Measurements from ENCODE around the gene AKT1.

Gene AKT1

DNA sequence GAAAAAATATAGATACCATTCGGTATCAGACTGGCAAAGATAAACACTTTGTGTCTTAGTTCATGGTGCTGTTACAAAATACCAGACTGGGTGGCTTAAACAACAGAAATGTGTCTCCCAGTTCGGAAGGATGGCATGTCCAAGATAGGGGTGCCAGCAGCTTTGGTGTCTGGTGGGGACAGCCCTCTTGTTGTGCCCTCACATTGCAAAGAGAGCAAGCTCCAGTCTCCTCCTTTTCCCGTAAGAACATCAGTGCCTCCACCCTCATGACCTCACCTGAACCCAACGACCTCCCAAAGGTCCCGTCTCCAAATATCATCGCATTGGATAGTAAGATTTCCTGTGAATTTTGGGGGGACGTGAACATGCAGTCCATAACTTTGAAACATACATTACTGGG, 17.7 kb upstream of the AKT1 start:
- TF ChIP-seq, protein P1, sequence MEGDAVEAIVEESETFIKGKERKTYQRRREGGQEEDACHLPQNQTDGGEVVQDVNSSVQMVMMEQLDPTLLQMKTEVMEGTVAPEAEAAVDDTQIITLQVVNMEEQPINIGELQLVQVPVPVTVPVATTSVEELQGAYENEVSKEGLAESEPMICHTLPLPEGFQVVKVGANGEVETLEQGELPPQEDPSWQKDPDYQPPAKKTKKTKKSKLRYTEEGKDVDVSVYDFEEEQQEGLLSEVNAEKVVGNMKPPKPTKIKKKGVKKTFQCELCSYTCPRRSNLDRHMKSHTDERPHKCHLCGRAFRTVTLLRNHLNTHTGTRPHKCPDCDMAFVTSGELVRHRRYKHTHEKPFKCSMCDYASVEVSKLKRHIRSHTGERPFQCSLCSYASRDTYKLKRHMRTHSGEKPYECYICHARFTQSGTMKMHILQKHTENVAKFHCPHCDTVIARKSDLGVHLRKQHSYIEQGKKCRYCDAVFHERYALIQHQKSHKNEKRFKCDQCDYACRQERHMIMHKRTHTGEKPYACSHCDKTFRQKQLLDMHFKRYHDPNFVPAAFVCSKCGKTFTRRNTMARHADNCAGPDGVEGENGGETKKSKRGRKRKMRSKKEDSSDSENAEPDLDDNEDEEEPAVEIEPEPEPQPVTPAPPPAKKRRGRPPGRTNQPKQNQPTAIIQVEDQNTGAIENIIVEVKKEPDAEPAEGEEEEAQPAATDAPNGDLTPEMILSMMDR (conservative IDR thresholded peaks at IDR 0.05): no peak
- no peak for TF ChIP-seq ZFX (IDR thresholded peaks at IDR 0.05)
- no peak overlapping the region for H3K27ac ChIP-seq

DNA sequence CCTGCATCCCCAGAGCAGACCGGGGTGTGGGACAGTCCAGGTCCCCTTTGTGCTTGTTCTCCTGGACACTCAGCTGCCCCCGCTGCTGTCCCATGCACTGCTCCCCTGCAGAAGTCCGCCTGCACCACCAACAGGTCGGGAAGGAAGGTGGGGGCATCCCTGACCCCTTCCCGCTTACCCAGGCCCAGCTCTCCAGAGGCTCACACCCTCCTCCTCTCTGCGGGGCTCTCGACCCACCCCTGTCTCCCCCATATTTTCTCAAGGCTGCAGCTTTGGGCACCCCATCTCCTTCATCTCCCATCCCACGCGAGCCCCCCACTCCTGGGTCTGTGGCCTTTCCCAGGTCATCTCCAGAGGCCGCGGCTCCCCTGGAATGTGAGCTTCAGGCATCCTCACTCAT, 14.8 kb upstream of the AKT1 start:
- no peak for TF ChIP-seq ZFX (IDR thresholded peaks at IDR 0.05)
- TF ChIP-seq, protein P1 (conservative IDR thresholded peaks at IDR 0.05): no peak
- no peak overlapping the region for H3K27ac ChIP-seq

DNA sequence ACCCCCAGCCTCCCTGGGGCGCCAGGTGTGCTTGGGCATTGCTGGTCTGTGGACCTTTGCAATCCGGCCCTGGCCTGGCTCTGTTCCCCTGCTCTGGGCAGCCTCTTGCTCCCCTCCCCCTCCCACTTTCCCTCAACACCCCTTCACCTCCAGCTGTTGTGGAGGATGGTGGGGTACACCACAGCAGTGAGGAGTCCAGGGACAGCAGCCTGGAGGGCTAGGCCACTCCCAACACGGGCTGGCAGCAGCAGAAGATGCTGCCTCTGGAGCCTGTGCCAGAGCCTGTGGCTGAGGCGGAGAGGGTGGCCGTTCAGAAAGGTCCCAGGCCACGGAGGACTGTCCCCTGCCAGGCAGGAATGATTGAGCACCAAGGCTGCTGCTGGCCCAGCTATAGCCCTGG, 12.9 kb upstream of the AKT1 start:
- H3K27ac ChIP-seq: no peak overlapping the region
- no peak for TF ChIP-seq ZFX (IDR thresholded peaks at IDR 0.05)
- TF ChIP-seq, protein P1 (conservative IDR thresholded peaks at IDR 0.05): no peak

DNA sequence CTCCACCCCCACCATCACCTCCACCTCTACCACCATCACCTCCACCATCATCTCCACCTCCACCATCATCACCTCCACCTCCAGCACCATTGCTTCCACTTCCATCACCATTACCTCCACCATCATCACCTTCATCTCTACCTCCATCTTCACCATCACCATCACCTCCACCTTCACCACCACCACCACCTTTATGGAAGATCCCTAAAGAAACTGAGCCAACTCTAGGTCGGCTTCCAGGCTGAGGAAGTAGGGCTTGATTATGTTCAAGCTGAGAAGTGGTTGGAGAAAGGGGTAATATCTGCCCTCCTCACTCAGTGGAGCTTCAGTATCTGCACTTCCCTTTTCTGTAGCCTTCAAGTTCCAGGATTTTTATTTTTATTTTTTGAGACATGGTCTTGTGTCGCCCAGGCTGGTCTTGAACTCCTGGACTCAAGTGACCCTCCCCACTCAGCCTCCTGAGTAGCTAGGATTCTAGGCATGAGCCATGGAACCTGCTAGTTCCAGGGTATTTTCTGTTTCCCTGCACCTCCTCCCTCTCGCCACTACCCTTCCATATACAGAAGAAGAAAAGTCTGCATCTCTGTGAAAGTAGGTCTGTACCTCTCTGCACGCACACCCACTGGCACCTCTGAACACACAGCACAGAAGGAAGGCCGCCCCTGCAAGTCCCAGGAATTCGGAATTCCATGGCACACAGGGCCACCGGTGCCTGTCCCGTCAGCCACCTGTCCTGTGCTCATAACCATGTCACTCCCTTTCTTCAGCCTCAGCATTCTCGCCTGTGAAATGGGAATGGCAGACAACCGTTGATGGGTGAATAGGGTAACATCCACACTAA, 11.3 kb upstream of the AKT1 start:
- no peak for TF ChIP-seq ZFX (IDR thresholded peaks at IDR 0.05)
- TF ChIP-seq, protein P1 (conservative IDR thresholded peaks at IDR 0.05): no peak
- no peak overlapping the region for H3K27ac ChIP-seq

DNA sequence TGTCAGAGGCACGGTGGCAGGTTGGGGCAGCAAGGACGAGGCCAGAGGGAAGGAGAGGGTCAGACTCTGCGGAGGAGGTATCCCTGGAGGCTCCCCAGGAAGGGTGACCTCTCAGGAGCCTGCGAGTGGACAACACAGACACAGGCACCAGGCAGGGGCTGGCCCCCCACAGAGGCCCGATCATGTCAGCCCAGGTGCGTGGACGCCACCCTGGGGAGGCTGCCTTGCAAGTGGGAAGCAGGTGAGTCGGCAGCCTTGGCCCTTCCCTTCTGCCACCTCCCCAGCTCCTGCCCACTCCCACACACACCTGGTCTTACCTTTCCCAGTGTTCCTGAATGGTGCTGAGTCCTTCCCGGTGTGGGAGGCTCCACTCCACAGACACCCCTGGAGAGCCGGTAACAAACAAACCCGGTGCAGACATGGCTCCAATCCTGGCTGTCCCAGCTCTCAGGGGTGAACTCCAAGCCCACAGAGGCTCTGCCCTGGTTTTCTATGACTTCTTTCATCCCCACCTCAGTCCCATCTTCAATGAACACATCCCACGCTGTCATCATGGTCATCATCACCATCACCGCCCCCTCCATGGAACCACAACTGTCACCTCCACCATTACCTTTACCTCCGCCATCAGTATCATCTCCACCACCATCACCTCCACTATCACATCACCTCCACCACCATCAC, 10.5 kb upstream of the AKT1 start:
- TF ChIP-seq, protein P1 (conservative IDR thresholded peaks at IDR 0.05): no peak
- TF ChIP-seq ZFX (IDR thresholded peaks at IDR 0.05): no peak
- peak overlapping the region; percentile 98 for H3K27ac ChIP-seq

DNA sequence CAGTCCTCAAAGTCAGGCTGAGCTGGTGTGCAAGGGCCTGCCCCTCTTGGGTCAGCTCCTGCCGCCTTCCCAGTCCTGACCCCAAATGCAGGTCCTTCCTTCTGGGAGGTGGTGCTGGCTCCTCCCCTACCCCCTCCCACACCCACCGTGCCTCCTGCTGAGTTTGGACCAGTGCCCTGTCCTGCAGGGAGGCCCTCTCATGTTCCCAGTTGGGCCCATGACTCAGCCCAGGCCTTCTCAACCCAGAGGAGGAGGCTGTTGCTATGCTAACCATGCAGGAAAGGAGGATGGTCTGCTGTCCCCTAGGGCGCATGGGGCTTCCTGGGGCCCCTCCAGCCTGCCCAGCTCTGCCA, 9.8 kb upstream of the AKT1 start:
- TF ChIP-seq, protein P1 (conservative IDR thresholded peaks at IDR 0.05): no peak
- no peak for TF ChIP-seq ZFX (IDR thresholded peaks at IDR 0.05)
- H3K27ac ChIP-seq: peak overlapping the region; percentile 98
